Hematopoietic multipotent progenitor cell treated with erythropoietin and hydrocortisone succinate and interleukin-3 and kit ligand, for 8 days (in vitro differentiated cells): ENCODE results near the gene RAB19.
"Not testable (repeated sequence)": the region's sequence is repeated elsewhere in the genome, so short reads cannot be mapped to it uniquely, and the experiment has no call there.

ENCODE experiments used
- DNase-seq: peaks from one replicate; pipeline ENCODE4 v3.0.0-alpha.2; 2015

RAB19 gene

DNA sequence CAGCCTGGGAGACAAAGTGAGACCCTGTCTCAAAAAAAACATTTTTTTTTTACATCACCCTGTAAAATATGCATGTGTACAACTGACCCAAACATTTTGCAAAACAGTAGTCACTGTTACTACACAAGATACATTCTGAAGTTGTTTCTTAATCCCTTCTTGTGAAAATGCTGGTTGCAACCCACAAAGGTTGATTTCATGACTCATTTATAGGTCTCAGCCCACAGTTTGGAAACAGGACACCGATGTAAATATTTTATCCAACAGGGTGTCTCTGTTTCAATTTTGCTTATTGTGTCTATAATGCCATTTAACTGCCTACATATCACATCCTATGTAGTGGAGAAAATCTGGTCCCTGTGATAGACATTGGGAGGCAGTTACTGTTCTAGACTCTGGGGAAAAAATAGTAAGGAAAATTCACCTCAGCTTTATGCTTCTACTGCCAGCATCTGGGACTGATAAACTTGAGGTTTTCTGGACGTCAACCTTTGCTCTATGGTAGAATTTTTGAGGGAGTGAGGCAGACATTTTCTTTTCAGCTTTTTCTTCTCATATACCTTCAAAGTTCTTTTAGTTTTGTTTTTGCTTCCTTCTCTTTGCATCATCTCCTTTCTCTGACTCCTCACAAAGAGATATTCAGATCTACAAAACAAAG lies 1.6 kb upstream of the RAB19 start:
- no peak for DNase-seq

DNA sequence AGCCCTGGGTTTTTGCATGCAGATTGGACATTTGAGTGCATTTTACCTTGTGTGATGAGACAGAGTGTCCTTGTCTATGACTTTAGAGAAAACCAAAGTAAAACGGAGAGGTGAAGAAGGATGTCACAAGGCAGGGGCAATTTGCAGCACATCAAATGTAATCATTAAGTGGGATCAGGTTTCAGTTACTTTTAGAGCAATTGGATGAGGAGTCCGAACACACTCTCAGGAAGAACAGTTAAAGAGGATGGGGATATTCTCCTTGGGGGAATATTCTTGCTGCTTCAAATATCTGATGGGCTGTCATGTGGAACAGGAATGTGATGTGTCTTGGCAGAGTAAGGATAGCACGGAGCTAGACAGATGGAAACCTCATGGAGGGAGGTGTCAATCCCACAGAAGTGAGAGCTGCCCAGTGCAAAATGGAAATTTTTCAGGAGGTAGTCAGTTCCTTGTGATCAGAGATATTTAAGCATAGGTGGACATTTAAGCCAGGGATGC lies 757 bp downstream of the RAB19 start:
- DNase-seq: no peak

- no peak for DNase-seq
Measured at GRCh38 chr7:140415361-140415760, 11.5 kb downstream of the RAB19 start.

DNA sequence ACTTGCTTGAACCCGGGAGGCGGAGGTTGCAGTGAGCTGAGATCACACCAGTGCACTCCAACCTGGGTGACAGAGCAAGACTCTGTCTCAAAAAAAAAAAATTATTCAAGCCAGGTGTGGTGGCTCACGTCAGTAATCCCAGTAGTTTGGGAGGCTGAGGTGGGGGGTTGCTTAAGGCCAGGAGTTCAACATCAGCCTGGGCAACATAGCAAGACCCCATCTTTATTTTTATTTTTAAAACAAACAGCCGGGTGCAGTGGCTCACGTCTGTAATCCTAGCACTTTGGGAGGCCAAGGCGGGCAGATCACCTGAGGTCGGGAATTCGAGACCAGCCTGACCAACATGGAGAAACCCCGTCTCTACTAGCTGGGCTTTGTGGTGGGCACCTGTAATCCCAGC lies 12.0 kb downstream of the RAB19 start:
- not testable (repeated sequence) for DNase-seq

DNA sequence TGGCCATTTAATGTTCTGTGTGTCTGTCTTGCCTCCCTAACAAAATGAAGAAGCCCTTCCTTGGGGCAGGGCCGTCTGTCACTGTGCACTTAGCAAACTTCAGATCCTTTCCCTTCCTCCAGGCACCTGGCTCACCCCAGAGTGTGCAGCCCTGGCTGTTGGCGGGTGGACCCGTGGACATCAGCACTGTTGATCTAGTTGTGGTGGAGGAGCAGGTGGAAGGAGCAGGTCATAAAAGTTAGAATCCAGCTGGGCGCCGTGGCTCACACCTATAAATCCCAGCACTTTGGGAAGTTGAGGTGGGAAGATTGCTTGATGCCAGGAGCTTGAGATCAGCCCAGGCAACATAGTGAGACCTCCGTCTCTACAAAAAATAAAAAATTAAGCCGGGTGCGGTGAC lies 12.7 kb downstream of the RAB19 start:
- no peak for DNase-seq

DNA sequence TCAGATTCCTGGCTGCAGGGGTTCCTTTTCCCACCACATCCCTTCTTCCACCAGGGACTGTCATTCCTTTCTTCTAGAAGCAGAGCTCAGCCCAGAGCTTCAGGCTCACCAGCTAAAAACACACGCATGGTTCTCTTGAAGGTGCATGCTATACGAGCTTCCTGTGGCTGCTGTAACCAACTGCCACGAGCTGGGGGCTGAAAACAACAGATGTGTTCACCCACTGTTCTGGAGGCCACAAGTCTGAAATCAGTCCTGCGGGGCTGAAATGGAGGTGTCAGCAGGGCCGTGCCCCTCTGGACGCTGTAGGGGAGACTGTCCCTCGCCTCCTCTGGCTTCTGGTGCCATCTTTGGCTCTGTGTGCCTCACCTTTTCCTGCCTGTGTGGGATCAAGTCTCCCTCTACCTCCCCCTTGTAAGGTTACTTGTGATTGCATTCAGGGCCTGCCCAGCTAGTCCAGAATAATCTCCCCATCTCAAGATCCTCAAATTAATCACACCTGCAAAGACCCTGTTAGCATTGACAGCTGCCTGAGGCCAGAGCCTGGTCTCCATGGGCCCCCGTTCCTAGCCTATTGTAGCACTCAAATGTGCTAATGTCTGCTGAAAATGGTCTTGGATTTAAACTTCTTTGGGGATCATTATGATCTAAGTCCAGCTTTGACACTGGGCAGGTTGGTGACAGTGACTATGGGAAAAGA lies 13.7 kb downstream of the RAB19 start:
- DNase-seq: no peak

DNA sequence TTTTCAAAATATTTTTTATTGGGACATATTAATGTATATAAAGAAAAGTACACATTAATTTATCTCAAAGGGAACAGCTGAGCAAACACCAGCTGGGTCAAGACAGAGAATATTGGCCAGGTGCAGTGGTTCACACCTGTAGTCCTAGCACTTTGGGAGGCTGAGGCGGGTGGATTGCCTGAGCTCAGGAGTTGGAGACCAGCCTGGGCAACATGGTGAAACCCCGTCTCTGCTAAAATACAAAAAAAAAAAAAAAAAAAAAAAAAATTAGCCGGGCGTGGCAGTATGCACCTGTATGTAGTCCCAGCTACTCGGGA lies 14.3 kb downstream of the RAB19 start:
- not testable (repeated sequence) for DNase-seq

DNA sequence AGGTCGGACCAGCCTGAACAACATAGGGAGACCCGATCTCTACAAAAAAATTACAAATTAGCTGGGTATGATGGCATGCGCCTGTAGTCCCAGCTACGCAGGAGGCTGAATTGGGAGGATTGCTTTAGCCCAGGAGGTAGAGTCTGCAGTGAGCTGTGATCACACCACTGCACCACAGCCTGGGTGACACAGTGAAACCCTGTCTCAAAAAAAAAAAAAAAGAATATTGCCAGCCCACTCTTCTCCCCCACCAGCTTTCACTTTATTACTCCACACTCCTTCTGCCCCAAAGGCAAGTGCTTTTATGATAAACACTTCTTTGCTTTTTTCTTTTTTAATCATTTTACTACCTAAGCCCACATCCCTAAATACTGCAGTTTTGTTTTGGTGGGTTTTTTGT lies 14.8 kb downstream of the RAB19 start:
- DNase-seq: no peak

DNA sequence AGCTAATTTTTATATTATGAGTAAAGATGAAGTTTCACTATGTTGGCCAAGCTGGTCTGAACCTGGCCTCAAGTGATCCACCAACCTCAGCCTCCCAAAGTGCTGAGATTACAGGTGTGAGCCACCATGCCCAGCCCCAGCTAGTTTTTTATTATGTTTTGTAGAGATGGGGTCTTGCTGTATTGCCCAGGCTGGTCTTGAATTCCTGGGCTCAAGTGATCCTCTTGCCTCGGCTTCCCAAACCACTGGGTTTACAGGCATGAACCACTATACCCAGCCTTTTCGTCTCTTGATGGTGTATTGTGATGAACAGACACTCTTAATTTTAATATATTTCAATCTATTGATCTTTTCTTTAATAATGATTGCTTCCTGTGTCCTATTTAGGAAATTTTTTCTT lies 17.7 kb downstream of the RAB19 start:
- no peak for DNase-seq

GRCh38 chr7:140423501-140423900 lies 19.6 kb downstream of the RAB19 start:
- no peak for DNase-seq

- no peak for DNase-seq
Measured at GRCh38 chr7:140425718-140426117, 21.9 kb downstream of the RAB19 start.

DNA sequence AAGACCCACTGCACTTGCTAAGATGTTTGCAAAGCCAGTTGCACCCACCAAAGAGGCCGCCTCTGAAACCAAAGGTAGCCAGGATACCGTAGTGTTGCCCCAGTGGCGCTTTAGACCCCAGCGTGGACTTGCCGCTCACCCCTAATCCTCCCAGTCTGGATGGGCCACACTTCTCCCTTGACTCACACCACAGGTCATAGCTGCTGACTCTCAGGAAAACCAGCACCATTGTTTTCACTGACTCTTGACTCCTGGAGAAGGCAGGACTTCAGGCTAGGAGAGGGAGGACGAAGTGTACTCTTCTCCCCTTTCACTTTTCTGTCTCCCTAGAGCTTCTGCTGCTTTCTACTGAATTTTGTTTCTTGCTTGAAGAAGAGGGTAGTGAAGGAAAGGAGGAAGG lies 22.3 kb downstream of the RAB19 start:
- no peak for DNase-seq

- DNase-seq: no peak
Measured at GRCh38 chr7:140433396-140433795, 29.5 kb downstream of the RAB19 start.

GRCh38 chr7:140435252-140435895 lies 31.5 kb downstream of the RAB19 start:
- no peak for DNase-seq

DNA sequence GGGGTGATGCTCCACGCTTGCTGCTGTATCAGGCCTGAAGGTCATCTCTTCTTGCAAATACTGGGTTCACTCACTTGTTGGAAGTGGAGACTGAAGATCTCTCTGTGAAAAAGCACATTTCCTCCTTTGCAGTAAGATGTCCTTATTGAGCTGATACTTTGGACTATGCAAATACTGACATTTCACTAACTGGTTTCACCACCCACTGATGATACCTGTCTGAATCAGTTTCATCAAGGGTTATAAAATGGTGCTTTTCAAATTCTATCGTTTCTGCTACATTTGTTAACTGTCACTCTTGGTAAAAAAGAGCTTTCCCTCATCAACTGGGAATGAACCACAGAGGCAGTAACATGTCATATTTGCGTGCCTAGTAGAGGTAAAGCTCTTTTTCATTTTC lies 35.5 kb downstream of the RAB19 start:
- DNase-seq: no peak

DNA sequence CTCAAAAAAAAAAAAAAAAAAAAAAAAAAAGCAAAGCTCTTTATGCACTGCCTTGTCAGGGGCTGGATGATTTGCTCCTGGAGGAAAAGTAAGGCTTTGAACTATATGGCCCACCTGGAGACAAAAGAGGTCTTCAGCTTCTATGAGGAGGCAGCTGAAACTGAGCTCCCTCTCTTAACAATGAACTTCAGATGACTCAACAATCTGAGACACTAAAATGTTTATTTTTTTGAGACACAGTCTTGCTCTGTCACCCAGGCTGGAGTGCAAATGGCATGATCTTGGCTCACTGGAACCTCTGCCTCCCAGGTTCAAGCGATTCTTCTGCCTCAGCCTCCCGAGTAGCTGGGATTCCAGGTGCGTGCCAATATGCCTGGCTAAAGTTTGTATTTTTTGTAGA lies 36.7 kb downstream of the RAB19 start:
- DNase-seq: no peak

DNA sequence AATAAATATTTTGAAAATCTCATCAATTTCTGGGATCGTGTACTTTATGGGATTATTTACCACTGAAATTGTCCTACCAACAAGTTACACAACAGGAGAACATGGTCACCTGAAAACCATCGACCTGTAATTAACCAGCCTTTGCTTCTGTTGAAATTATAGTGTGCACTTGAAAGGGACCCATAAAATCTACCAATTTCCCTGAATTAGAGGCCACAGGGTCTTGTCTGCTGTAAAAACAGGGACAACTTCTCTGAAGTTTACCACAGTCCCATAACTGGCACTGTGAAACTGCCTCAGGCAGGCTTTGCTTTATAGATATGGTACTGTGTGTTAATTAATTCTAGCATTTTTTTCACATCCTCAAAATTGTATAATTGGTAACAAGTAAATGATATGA lies 37.7 kb downstream of the RAB19 start:
- no peak for DNase-seq

DNA sequence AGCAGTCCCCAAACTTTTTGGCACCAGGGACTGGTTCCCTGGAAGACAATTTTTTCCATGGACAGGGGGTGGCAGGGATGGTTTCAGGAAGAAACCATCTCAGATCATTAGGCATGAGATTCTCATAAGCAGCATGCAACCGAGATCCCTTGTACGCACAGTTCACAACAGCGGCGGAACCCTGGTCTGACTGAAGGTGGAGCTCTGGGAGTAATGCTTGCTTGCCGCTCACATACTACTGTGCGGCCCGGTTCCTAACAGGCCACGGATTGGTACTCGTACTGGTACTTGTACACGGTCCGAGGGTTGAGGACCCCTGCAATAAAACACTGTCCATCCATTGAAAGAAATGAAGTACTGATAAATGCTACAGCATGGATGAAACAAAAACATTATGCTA lies 42.6 kb downstream of the RAB19 start:
- no peak for DNase-seq

DNA sequence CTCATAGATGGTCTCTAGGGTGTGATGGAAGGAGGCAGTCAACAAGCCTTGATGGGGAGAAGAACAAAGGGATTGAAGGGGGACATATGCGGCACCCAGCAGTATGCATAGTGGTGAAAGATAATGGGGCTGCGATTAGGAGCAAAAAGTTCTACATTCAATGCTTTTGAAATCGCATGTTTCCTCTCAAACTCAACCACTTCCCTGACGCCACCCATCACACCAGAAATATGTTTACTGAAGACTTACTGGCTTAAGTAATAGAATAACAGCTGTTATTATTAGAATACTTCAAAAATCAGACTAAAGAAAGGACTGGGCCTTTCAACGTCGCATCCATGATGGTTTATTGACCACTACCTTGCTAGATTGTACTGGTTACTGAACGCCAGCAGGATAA lies 44.0 kb downstream of the RAB19 start:
- no peak for DNase-seq

- no peak for DNase-seq
Measured at GRCh38 chr7:140448781-140449480, 45.1 kb downstream of the RAB19 start.

DNA sequence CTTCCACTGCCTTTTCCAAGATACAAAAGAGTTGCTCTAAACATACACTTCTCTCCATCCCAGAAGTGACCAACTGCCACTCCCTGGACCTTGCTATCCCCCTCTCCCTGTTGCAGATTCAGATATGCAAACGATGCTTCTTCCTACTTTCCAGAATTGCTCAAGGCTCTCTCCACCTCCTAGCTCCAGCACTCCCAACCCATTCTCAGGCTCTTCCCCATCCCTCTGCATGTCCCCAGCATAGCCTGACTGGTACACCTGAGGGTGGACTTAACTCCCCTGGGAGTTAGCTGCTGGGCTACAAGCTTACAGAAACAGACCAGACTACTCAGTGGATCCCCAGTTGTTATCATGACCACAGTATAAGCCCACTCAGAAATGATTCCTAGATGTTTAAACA lies 47.9 kb downstream of the RAB19 start:
- DNase-seq: no peak

DNA sequence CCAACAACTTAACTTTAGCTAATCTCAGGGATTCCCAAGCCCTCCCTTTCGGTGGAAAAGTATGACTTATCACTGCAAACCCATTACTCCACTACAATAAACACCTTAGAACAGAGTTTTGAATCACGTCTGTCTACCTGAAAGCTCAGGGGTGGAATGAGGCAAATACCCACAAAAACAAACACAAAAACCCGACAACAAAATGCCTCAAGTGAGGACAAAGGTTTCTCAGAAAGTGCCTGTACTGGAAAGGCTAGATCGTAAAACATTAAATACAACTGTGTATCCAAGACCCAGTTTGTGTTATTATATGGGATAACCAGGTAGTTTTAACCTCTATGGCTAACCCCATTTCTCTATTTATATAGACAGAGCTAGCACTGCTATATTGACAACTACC lies 49.4 kb downstream of the RAB19 start:
- no peak for DNase-seq

- not testable (repeated sequence) for DNase-seq
Measured at GRCh38 chr7:140453785-140454656, 50.2 kb downstream of the RAB19 start.
